NT2/D1 (cell line): Measurements from ENCODE around the gene CRYGC.
A peak's percentile ranks its signal among the peaks of the same experiment; 100 is the strongest.
"Not testable (repeated sequence)": the region's sequence is repeated elsewhere in the genome, so short reads cannot be mapped to it uniquely, and the experiment has no call there.

Experiments used
- DNase-seq: peaks from one replicate; pipeline ENCODE4 v3.0.0-alpha.2; 2011; ENCODE audit warnings: low read depth, low spot score
- H3K27me3 ChIP-seq: 2 replicates; pipeline ENCODE4 v1.6.0; 2011; ENCODE audit warnings: mild to moderate bottlenecking; ENCODE audit not compliant: insufficient read length, insufficient read depth
- H3K36me3 ChIP-seq: 2 replicates; pipeline ENCODE4 v1.6.1; 2011; ENCODE audit warnings: mild to moderate bottlenecking, low read length, mixed read lengths; ENCODE audit not compliant: insufficient read depth, insufficient read length
- H3K4me1 ChIP-seq: 2 replicates; pipeline ENCODE4 v1.5.1; 2011; ENCODE audit not compliant: insufficient read depth, insufficient read length
- H3K4me3 ChIP-seq: 2 replicates; pipeline ENCODE4 v1.5.1; 2011; ENCODE audit warnings: low read depth; ENCODE audit not compliant: insufficient read length
- H3K9ac ChIP-seq: 2 replicates; pipeline ENCODE4 v1.6.0; 2011; ENCODE audit warnings: low read depth; ENCODE audit not compliant: insufficient read length
- H3K9me3 ChIP-seq: 2 replicates; pipeline ENCODE4 v1.5.1; 2011; ENCODE audit warnings: mild to moderate bottlenecking, low read length; ENCODE audit not compliant: insufficient read depth
- SUZ12 ChIP-seq: IDR thresholded peaks from 2 replicates; pipeline ENCODE4 v1.6.1; 2011; ENCODE audit not compliant: insufficient read length, insufficient read depth; ENCODE audit errors: extremely low read depth
- YY1 ChIP-seq: IDR thresholded peaks from 2 replicates; pipeline ENCODE4 v1.6.1; 2011; ENCODE audit not compliant: insufficient read length, insufficient read depth
- ZNF274 ChIP-seq: IDR thresholded peaks from 2 replicates; pipeline ENCODE4 v1.6.1; 2011; ENCODE audit warnings: mild to moderate bottlenecking, low read depth, low read length

CRYGC gene

GRCh38 chr2:208147759-208148158, 18.1 kb upstream of the CRYGC start:
- Histone ChIP-seq H3K9ac (no peak overlapping the region), H3K4me1 (no peaks in the 10 kb centered on the region), H3K36me3 (no peaks in the 10 kb centered on the region), H3K4me3 (no peak overlapping the region), H3K9me3 (0 out of 2 replicates have a peak, but pooled peaks cover 6% of the 10 kb centered on the region), H3K27me3 (no peaks in the 10 kb centered on the region)
- no peak for DNase-seq
- TF ChIP-seq ZNF274: no peak
- no peak for TF ChIP-seq SUZ12

DNA sequence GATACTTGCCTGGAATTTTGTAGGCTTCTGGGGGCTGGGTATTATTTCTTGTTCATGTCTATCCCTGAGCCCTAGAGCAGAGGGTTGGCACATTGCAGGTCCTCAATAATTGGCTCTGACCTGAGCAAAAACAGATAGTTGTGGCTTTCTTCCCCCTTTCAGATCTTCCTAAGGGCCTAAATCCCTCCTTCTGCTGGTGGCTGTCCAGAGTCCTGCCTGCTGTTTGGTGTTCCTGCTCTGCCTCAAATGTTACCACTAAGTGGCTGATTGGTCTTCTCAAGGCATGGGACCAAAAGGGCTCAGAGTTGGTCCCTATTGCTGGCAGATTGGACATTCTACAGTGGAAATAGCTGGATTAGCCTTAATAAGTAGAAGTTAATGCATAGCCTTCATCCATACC, 17.4 kb upstream of the CRYGC start:
- TF ChIP-seq ZNF274 (no peak), YY1 (no peak), SUZ12 (no peak)
- Histone ChIP-seq H3K4me3 (no peak overlapping the region), H3K4me1 (no peaks in the 10 kb centered on the region), H3K9me3 (0 out of 2 replicates have a peak, but pooled peaks cover 5% of the 10 kb centered on the region), H3K9ac (no peak overlapping the region), H3K27me3 (no peaks in the 10 kb centered on the region), H3K36me3 (no peaks in the 10 kb centered on the region)
- DNase-seq: no peak

GRCh38 chr2:208146006-208146405, 16.4 kb upstream of the CRYGC start, which contains the start of gene CRYGB:
Gene CRYGB (minus strand): TSS chr2:208146158. CDS start chr2:208146120, 38 bp downstream.
- H3K36me3 ChIP-seq: no peaks in the 10 kb centered on the region
- no peak within 1 kb of the TSS for H3K4me3 ChIP-seq
- H3K9me3 ChIP-seq: no peaks in the 10 kb centered on the region
- H3K4me1 ChIP-seq: no peaks in the 10 kb centered on the region
- TF ChIP-seq SUZ12 (no peak), YY1 (no peak), ZNF274 (no peak)
- H3K9ac ChIP-seq: no peak within 1 kb of the TSS
- H3K27me3 ChIP-seq: no peaks in the 10 kb centered on the region
- DNase-seq: peak; percentile 11

GRCh38 chr2:208142925-208143799, 13.5 kb upstream of the CRYGC start:
- TF ChIP-seq ZNF274: no peak
- no peak for TF ChIP-seq YY1
- no peak for TF ChIP-seq SUZ12
- no peak for DNase-seq
- Histone ChIP-seq H3K36me3 (no peaks in the 10 kb centered on the region), H3K9me3 (no peaks in the 10 kb centered on the region; the same call in 1 of the 2 replicates), H3K4me1 (no peaks in the 10 kb centered on the region), H3K9ac (no peak overlapping the region), H3K27me3 (no peaks in the 10 kb centered on the region), H3K4me3 (no peak overlapping the region)

DNA sequence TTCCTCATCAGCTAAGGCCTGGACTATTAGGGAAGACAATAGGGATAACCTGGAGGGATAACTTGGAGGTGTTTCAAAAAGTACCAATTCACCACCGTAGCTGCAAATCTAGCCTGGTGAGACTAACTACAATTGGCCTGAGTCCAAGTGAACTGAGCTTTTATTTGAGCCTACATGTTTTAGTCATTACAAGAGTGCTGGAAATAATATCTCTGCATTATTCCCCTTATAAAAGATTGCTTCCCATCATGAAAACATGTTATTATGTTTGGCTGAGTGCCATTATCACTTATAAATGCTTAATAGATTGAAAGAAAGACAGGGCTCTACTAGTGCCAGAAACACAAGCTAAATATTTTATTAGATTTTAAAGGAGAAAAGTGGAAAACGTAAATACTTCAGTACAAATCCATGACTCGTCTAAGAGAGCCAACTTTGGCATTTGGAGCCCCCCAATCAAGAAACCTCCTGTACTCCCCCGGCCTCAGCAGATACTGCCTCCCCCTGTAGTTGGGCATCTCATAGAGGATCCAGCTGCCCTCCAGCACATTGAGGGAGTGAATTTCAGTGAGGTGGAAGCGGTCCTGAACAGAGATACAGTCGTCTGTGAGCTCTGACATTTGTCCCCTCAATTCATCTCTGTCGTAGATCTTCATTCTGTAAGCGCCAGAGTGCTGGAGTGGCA, 12.8 kb upstream of the CRYGC start:
- Histone ChIP-seq H3K9ac (no peak overlapping the region), H3K4me1 (no peaks in the 10 kb centered on the region), H3K4me3 (no peak overlapping the region), H3K36me3 (no peaks in the 10 kb centered on the region), H3K9me3 (no peaks in the 10 kb centered on the region; the same call in 1 of the 2 replicates), H3K27me3 (no peaks in the 10 kb centered on the region)
- DNase-seq: no peak
- no peak for TF ChIP-seq SUZ12
- TF ChIP-seq ZNF274: no peak
- no peak for TF ChIP-seq YY1

DNA sequence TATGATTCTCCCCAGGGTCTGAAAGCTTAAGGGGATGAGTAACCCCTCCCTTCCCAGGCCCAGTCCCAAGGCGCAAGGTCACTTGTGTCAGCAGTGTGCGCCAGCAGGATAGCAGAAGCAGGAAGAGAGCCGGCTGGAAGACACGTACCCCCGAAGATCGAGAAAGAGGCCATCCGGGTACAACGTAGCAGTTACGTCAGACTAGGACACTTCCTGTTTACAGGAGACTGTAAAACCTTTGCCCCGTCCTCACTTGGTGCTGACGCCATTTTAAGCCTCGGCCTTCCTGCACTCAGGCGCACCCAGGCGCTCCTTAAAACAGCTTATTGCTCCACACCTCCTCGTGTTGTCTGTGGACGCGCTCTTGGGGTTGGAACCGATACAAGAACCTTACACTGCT, 9.8 kb upstream of the CRYGC start:
- Histone ChIP-seq H3K9ac (no peak overlapping the region), H3K36me3 (no peaks in the 10 kb centered on the region), H3K27me3 (no peaks in the 10 kb centered on the region), H3K4me1 (peaks cover 3% of the 10 kb centered on the region), H3K4me3 (no peak overlapping the region), H3K9me3 (no peaks in the 10 kb centered on the region; the same call in 1 of the 2 replicates)
- DNase-seq: no peak
- TF ChIP-seq SUZ12 (no peak), YY1 (no peak), ZNF274 (no peak)

- not testable (repeated sequence) for H3K4me1 ChIP-seq, H3K9ac ChIP-seq, H3K27me3 ChIP-seq, H3K9me3 ChIP-seq, H3K4me3 ChIP-seq, DNase-seq, H3K36me3 ChIP-seq
Observed at GRCh38 chr2:208138334-208138733, 8.7 kb upstream of the CRYGC start.
